K562 (cell line): Measurements from ENCODE around the gene PLXNB1. TPM values are rescaled to one million over a fixed set of nuclear protein-coding genes. Genes with fewer than 3 reads are reported as not detected.

ENCODE experiments used
- ATAC-seq: fragments of 200-7000 bp; cut with Tn5 transposase; 3 replicates; pipeline ENCODE4 v1.9.1; 2020; ENCODE audit warnings: moderate library complexity
- BruUV-seq: library from RNA; stranded (reverse); fragments of 400-500 nt; replicated peaks from 2 replicates; lab custom pipeline; 2021; lab: Mats Ljungman, UMichigan
- CTCF ChIA-PET: fragments of 300-600 bp; formaldehyde crosslinking; extraction: SDS; loops from one replicate; lab custom pipeline; 2021; ENCODE audit warnings: low intra/inter-chr PET ratio; lab: Yijun Ruan, JAX
- POLR2A ChIA-PET: fragments of 300-600, 350-650 bp; sonication (Branson Sonifier 250); formaldehyde crosslinking; extraction: SDS; loops from one replicate; lab custom pipeline; 2021; ENCODE audit warnings: antibody characterized with exemption, inconsistent platforms; lab: Yijun Ruan, JAX
- DNase-seq, 4 experiments: peaks; one replicate each; pipeline versions ENCODE4 v3.0.0 to v3.0.0-alpha.2; 2011 to 2018; ENCODE audit warnings: low spot score in 3 of 4, mixed read lengths in 3 of 4; ENCODE audit errors: extremely low read depth in 1 of 4
- FAIRE-seq: peaks from 2 replicates; lab custom pipeline; 2011; peaks lifted over from hg19 to GRCh38; lab: Jason Lieb, UNC
- H2AFZ ChIP-seq: 2 replicates; pipeline ENCODE4 v1.6.0; 2011; ENCODE audit warnings: low read depth, low read length, control low read depth, inconsistent platforms
- H3K27ac ChIP-seq: fragments of 200-600 bp; 3 replicates; pipeline ENCODE4 v1.8.0; 2011; ENCODE audit warnings: low read depth, mild to moderate bottlenecking, control low read depth, inconsistent platforms, low read length, moderate library complexity, mixed read lengths; ENCODE audit errors: extremely low read depth
- H3K27me3 ChIP-seq, 2 experiments: fragments of 300-600 bp in 1 of 2; 2 replicates in 1 of 2; 3 replicates in 1 of 2; pipeline versions ENCODE4 v1.6.0 to v1.8.0; 2011; ENCODE audit warnings: inconsistent platforms in 2 of 2, low read length in 2 of 2, mild to moderate bottlenecking in 1 of 2, mixed read lengths in 1 of 2, moderate library complexity in 1 of 2; ENCODE audit not compliant: control insufficient read depth in 2 of 2, insufficient read depth in 2 of 2
- H3K36me3 ChIP-seq: fragments of 300-600 bp; 3 replicates; pipeline ENCODE4 v1.8.0; 2011; ENCODE audit warnings: mild to moderate bottlenecking, low read length, inconsistent platforms; ENCODE audit not compliant: control insufficient read depth, insufficient read depth
- H3K4me1 ChIP-seq, 2 experiments: fragments of 200-600 bp in 1 of 2; replicated peaks in 1 of 2; 2 replicates in 1 of 2; 3 replicates in 1 of 2; pipeline versions ENCODE4 v1.5.1 to v1.8.0; 2011; ENCODE audit warnings: inconsistent platforms in 2 of 2, low read length in 2 of 2, mild to moderate bottlenecking in 1 of 2, mixed read lengths in 1 of 2, moderate library complexity in 1 of 2; ENCODE audit not compliant: control insufficient read depth in 2 of 2, insufficient read depth in 2 of 2
- H3K4me2 ChIP-seq: 2 replicates; pipeline ENCODE4 v1.6.1; 2011; ENCODE audit warnings: low read length, control low read depth, inconsistent platforms, mixed read lengths; ENCODE audit not compliant: insufficient read depth
- H3K4me3 ChIP-seq: fragments of 200-600 bp; sonication (generic), shearing (Covaris generic); 2 replicates; pipeline ENCODE4 v1.5.1; 2016; ENCODE audit warnings: control low read depth, inconsistent platforms
- H3K79me2 ChIP-seq: fragments of 200-600 bp; 3 replicates; pipeline ENCODE4 v1.8.0; 2011; ENCODE audit warnings: low read length, inconsistent platforms; ENCODE audit not compliant: control insufficient read depth, insufficient read depth
- H3K9ac ChIP-seq, 2 experiments: 2 replicates each; pipeline versions ENCODE4 v1.6.0 to v1.6.1; 2011; ENCODE audit warnings: low read depth in 2 of 2, low read length in 2 of 2, control low read depth in 1 of 2, inconsistent platforms in 1 of 2, mild to moderate bottlenecking in 1 of 2, mixed read lengths in 1 of 2; ENCODE audit not compliant: insufficient read depth in 1 of 2
- H3K9me1 ChIP-seq: one replicate; pipeline ENCODE4 v1.6.0; 2011; ENCODE audit warnings: inconsistent platforms, mild to moderate bottlenecking, low read length, moderate library complexity; ENCODE audit not compliant: control insufficient read depth, insufficient read depth
- H3K9me3 ChIP-seq: replicated peaks from 2 replicates; pipeline ENCODE4 v1.5.1; 2011; ENCODE audit warnings: low read depth, low read length, inconsistent platforms; ENCODE audit not compliant: control insufficient read depth, insufficient read depth
- H4K20me1 ChIP-seq: replicated peaks from 2 replicates; pipeline ENCODE4 v1.6.1; 2011; ENCODE audit warnings: low read length, inconsistent platforms, mixed read lengths; ENCODE audit not compliant: control insufficient read depth, insufficient read depth
- CBX3 ChIP-seq, 2 experiments: IDR thresholded peaks; 1 replicate in 1 of 2; 2 replicates in 1 of 2; pipeline ENCODE4 v1.6.1; 2012; ENCODE audit warnings: inconsistent platforms in 2 of 2, low read length in 2 of 2, borderline replicate concordance in 1 of 2, control low read depth in 1 of 2
- CREM ChIP-seq: IDR thresholded peaks from 2 replicates; pipeline ENCODE4 v1.6.1; 2014; ENCODE audit warnings: antibody characterized with exemption, low read depth
- DMBX1 ChIP-seq: fragments of 250-450 bp; sonication (Bioruptor Pico); IDR thresholded peaks from 2 replicates; pipeline ENCODE4 v1.8.0; 2022; ENCODE audit warnings: inconsistent platforms, mild to moderate bottlenecking, moderate library complexity, borderline replicate concordance
- HDAC1 ChIP-seq, 2 experiments: fragments of 450-650 bp; IDR thresholded peaks; 2 replicates each; pipeline ENCODE4 v1.6.1; 2016 to 2017; ENCODE audit warnings: inconsistent platforms in 1 of 2, mild to moderate bottlenecking in 1 of 2, moderate library complexity in 1 of 2
- HDAC2 ChIP-seq: fragments of 450-650 bp; IDR thresholded peaks from 2 replicates; pipeline ENCODE4 v1.6.1; 2016; ENCODE audit warnings: mild to moderate bottlenecking
- HOXB6 ChIP-seq: fragments of 250-450 bp; sonication (Bioruptor Pico); IDR thresholded peaks from 2 replicates; pipeline ENCODE4 v1.5.1; 2022; ENCODE audit warnings: mild to moderate bottlenecking, borderline replicate concordance
- KLF6 ChIP-seq: fragments of 250-450 bp; sonication (Bioruptor Pico); IDR thresholded peaks from 2 replicates; pipeline ENCODE4 v1.4.0; 2020; ENCODE audit warnings: mild to moderate bottlenecking, moderate library complexity, borderline replicate concordance
- MTA3 ChIP-seq: fragments of 450-650 bp; formaldehyde crosslinking; IDR thresholded peaks from 2 replicates; pipeline ENCODE4 v1.6.1; 2017; ENCODE audit warnings: mild to moderate bottlenecking, borderline replicate concordance
- PCBP1 ChIP-seq: fragments of 200-400 bp; formaldehyde crosslinking; IDR thresholded peaks from 2 replicates; pipeline ENCODE4 v1.6.1; 2018; ENCODE audit warnings: mild to moderate bottlenecking, low read depth, low read length; ENCODE audit not compliant: poor library complexity, severe bottlenecking
- STAT5B ChIP-seq: fragments of 250-450 bp; sonication (Bioruptor Pico); IDR thresholded peaks from 2 replicates; pipeline ENCODE4 v1.8.0; 2021; ENCODE audit warnings: mild to moderate bottlenecking, inconsistent platforms
- TARDBP ChIP-seq: fragments of 450-650 bp; IDR thresholded peaks from 2 replicates; pipeline ENCODE4 v1.6.1; 2016
- TBL1XR1 ChIP-seq, 2 experiments: IDR thresholded peaks; 2 replicates each; pipeline ENCODE4 v1.6.1; 2012; ENCODE audit warnings: improper control_type of control experiment in 2 of 2, low read length in 2 of 2, mild to moderate bottlenecking in 1 of 2
- TCF7L2 ChIP-seq: fragments of 150-350 bp; IDR thresholded peaks from 2 replicates; pipeline ENCODE4 v1.6.1; 2016; ENCODE audit warnings: low read depth, mild to moderate bottlenecking, low read length, moderate library complexity
- TEAD2 ChIP-seq: fragments of 450-650 bp; IDR thresholded peaks from 2 replicates; pipeline ENCODE4 v1.6.1; 2016; ENCODE audit warnings: missing genetic modification characterization, control low read depth, missing compliant biosample characterization
- THAP7 ChIP-seq: fragments of 250-450 bp; sonication (Bioruptor Pico); IDR thresholded peaks from 2 replicates; pipeline ENCODE4 v1.5.0; 2021
- ZBTB5 ChIP-seq: fragments of 450-650 bp; IDR thresholded peaks from 2 replicates; pipeline ENCODE4 v1.6.1; 2017; ENCODE audit warnings: antibody characterized with exemption
- ZNF280A ChIP-seq: fragments of 450-650 bp; IDR thresholded peaks from 2 replicates; pipeline ENCODE4 v1.6.1; 2018; ENCODE audit warnings: mild to moderate bottlenecking, low read depth; ENCODE audit not compliant: partially characterized antibody
- ZNF644 ChIP-seq: fragments of 200-800 bp; sonication (Bioruptor generic); IDR thresholded peaks from 2 replicates; pipeline ENCODE4 v1.6.1; 2016; ENCODE audit warnings: low read depth, missing genetic modification characterization, missing compliant biosample characterization
- WGBS: fragments of 100-300 bp; shearing (Covaris generic); methylation state at CpG from one replicate; pipeline ENCODE4 v1.1.6; 2016; ENCODE audit warnings: low coverage, mixed read lengths; ENCODE audit not compliant: insufficient coverage; ENCODE audit errors: missing lambda C conversion rate; 5-methylcytosine and 5-hydroxymethylcytosine counted together
- in situ Hi-C: fragments of 300-500 bp; cut with MboI; formaldehyde crosslinking; loops from 4 replicates; pipeline ENCODE4 v1.15.0; 2018; ENCODE audit warnings: inconsistent platforms, mixed read lengths
- intact Hi-C: fragments of 100-400 bp; cut with micrococcal nuclease; formaldehyde crosslinking; loops from 2 replicates; pipeline ENCODE4 v1.14.2; 2022
- polyA plus RNA-seq, 8 experiments: library from polyadenylated mRNA; depleted of rRNA in 4 of 8; stranded (reverse) in 5 of 8; unstranded in 3 of 8; fragments of >200 nt; fragmentation: Nextera tagmentation in 2 of 8; fragmentation: Illumina TruSeq in 1 of 8; extraction: Ambion mirVana in 2 of 8; extraction: Trizol in 1 of 8; gene quantifications; 2 replicates each; pipeline versions ENCODE4 v1.2.1 to v1.2.3, GENCODE V29; 2011 to 2014; ENCODE audit warnings: inconsistent platforms in 1 of 8, missing spikeins in 1 of 8
- total RNA-seq, 7 experiments: library from RNA; depleted of rRNA in 6 of 7; stranded (reverse); fragments of >200 nt in 6 of 7; fragmentation: Illumina TruSeq in 2 of 7; extraction: Trizol in 2 of 7; gene quantifications; 2 replicates each; pipeline versions ENCODE4 v1.2.1 to v1.2.3, GENCODE V29; 2011 to 2021; ENCODE audit warnings: low replicate concordance in 1 of 7

PLXNB1 gene
- total and polyA plus RNA-seq, 9 of the 15 experiments (the other 6 are each of a cell fraction or from before 2014, with no cell fraction given): 0.17 to 17.4 (median 6.0) TPM

GRCh38 chr3:48439820-48440589 lies 10.1 kb upstream of the PLXNB1 start, which contains the start of the genes CCDC51 and TMA7:
Gene CCDC51 (minus strand): TSS chr3:48440119. CDS start chr3:48435128, 4,991 bp downstream.
Gene TMA7 (plus strand): TSS chr3:48440257. CDS start chr3:48440297, 40 bp downstream.
- H4K20me1 ChIP-seq: no peaks in the 10 kb centered on the region
- in situ Hi-C loops (loop anchor here (5.0 to 10.0 kb wide), 4 partner anchors 38 to 245 kb away; no protein-coding TSS in a partner anchor), intact Hi-C loops (no loop called here)
- H3K27me3 ChIP-seq: no peaks in the 10 kb centered on the region; a peak in 1 of 5 replicates
- H3K79me2 ChIP-seq: peaks cover 40% of the 10 kb centered on the region
- H3K4me2 ChIP-seq: peak within 1 kb of the TSS; percentile 96
- H2AFZ ChIP-seq: peak within 1 kb of the TSS; percentile 83
- H3K9me1 ChIP-seq: peaks cover 6% of the 10 kb centered on the region
- CTCF ChIA-PET: interaction anchor here (1.3 kb wide), 1 partner anchor 167 kb away, joined by 4 read pairs; no protein-coding TSS in a partner anchor
- peak; percentile 91 to 97 (median 94) for DNase-seq
- peak; percentile 96 for FAIRE-seq
- peak within 1 kb of the TSS; percentile 91 to 94 for H3K9ac ChIP-seq
- BruUV-seq: no TSS peak
- peak; percentile 97 for ATAC-seq
- H3K27ac ChIP-seq: peak within 1 kb of the TSS; percentile 79
- POLR2A ChIA-PET: interaction anchor here (0.6 to 1.6 kb wide), 14 partner anchors 15 to 1334 kb away, joined by 3 to 6 read pairs (median 4); partner anchors contain the start of gene IP6K2
- peaks cover 27% of the 10 kb centered on the region; the same call in 2 of the 3 replicates for H3K36me3 ChIP-seq
- H3K4me3 ChIP-seq: peak within 1 kb of the TSS; percentile 89
- no peaks in the 10 kb centered on the region for H3K9me3 ChIP-seq
- H3K4me1 ChIP-seq: peaks cover 10% of the 10 kb centered on the region in 2 experiments; a peak in 4 of 5 replicates
- WGBS: 1% methylated on average over 28 of the region's 54 CpGs
- TF ChIP-seq CREM: peak; percentile 87
- no peak for TF ChIP-seq ZBTB5
- no peak for TF ChIP-seq KLF6 (CRISPR knock-in tag)
- no peak for TF ChIP-seq TEAD2 (tag)
- TF ChIP-seq ZNF644 (tag): no peak
- no peak for TF ChIP-seq DMBX1 (CRISPR knock-in tag)
- no peak for TF ChIP-seq HOXB6 (CRISPR knock-in tag)
- TF ChIP-seq PCBP1: no peak
- TF ChIP-seq HDAC2: 0 out of 2 replicates have a peak, but pooled peaks have one; percentile 45
- TF ChIP-seq STAT5B: no peak
- peak in 1 of 2 experiments; percentile 56; a peak in 1 of 3 replicates for TF ChIP-seq CBX3 (IDR thresholded peaks at IDR 0.05; ENCODE audit: borderline replicate concordance in 1 of 2, low read length in 2 of 2)
- no peak for TF ChIP-seq TCF7L2
- no peak for TF ChIP-seq TBL1XR1 (IDR thresholded peaks at IDR 0.05; ENCODE audit: low read length in 2 of 2)
- no peak for TF ChIP-seq TARDBP
- peak; percentile 47; the same call in 1 of the 2 replicates for TF ChIP-seq MTA3
- TF ChIP-seq ZNF280A: no peak
- no peak for TF ChIP-seq THAP7 (CRISPR knock-in tag)
- peak in 1 of 2 experiments; percentile 55; a peak in 2 of 4 replicates for TF ChIP-seq HDAC1 (IDR thresholded peaks at IDR 0.05)
